HepG2 (cell line): ENCODE data around the gene SEMA5B. TPM values are rescaled to one million over a fixed set of nuclear protein-coding genes. Genes with fewer than 3 reads are reported as not detected.

ENCODE experiments used
- AGO1 ChIP-seq: fragments of 200-400 bp; formaldehyde crosslinking; IDR thresholded peaks from 2 replicates; pipeline ENCODE4 v1.6.1; 2017; ENCODE audit warnings: mild to moderate bottlenecking, low read depth, low read length, moderate library complexity; ENCODE audit not compliant: poor library complexity, severe bottlenecking
- ATF7-NPFF ChIP-seq: sonication (generic); formaldehyde crosslinking; IDR thresholded peaks from 2 replicates; pipeline ENCODE4 v1.8.1; 2023; ENCODE audit warnings: mild to moderate bottlenecking, low read depth, missing genetic modification reagents, moderate library complexity
- CBX2 ChIP-seq, 2 experiments: fragments of 200-600 bp in 1 of 2; sonication (generic); formaldehyde crosslinking in 1 of 2; IDR thresholded peaks; 2 replicates each; pipeline versions ENCODE4 v1.7.0 to v1.8.1; 2018 to 2022; ENCODE audit warnings: low read depth in 2 of 2, low read length in 1 of 2, mild to moderate bottlenecking in 1 of 2, missing genetic modification reagents in 1 of 2
- EED ChIP-seq: sonication (generic); formaldehyde crosslinking; IDR thresholded peaks from 2 replicates; pipeline ENCODE4 v1.5.0; 2020; ENCODE audit warnings: mild to moderate bottlenecking, missing genetic modification reagents
- ESRRA ChIP-seq: sonication (generic); formaldehyde crosslinking; IDR thresholded peaks from 2 replicates; pipeline ENCODE4 v1.5.1; 2020; ENCODE audit warnings: mild to moderate bottlenecking, low read depth, missing genetic modification reagents
- HNF4A ChIP-seq: sonication (generic); formaldehyde crosslinking; IDR thresholded peaks from 2 replicates; pipeline ENCODE4 v1.4.0; 2020; ENCODE audit warnings: missing genetic modification reagents
- NKX3-1 ChIP-seq: sonication (generic); formaldehyde crosslinking; IDR thresholded peaks from 2 replicates; pipeline ENCODE4 v1.5.0; 2020; ENCODE audit warnings: missing genetic modification reagents
- PRDM10 ChIP-seq: sonication (generic); formaldehyde crosslinking; IDR thresholded peaks from 2 replicates; pipeline ENCODE4 v1.4.0; 2020; ENCODE audit warnings: low read depth, missing genetic modification reagents
- SPEN ChIP-seq: sonication (generic); formaldehyde crosslinking; IDR thresholded peaks from 2 replicates; pipeline ENCODE4 v1.5.1; 2020; ENCODE audit warnings: low read depth, mild to moderate bottlenecking, missing genetic modification reagents
- THRA ChIP-seq: sonication (generic); formaldehyde crosslinking; IDR thresholded peaks from 2 replicates; pipeline ENCODE4 v1.4.0; 2020; ENCODE audit warnings: missing genetic modification reagents, borderline replicate concordance
- ZBTB7B ChIP-seq: sonication (generic); formaldehyde crosslinking; IDR thresholded peaks from 2 replicates; pipeline ENCODE4 v1.4.0; 2020; ENCODE audit warnings: missing genetic modification reagents
- ZNF446 ChIP-seq: sonication (generic); formaldehyde crosslinking; IDR thresholded peaks from 2 replicates; pipeline ENCODE4 v1.5.0; 2020; ENCODE audit warnings: mild to moderate bottlenecking, missing genetic modification reagents
- ZNF646 ChIP-seq: sonication (generic); formaldehyde crosslinking; IDR thresholded peaks from 2 replicates; pipeline ENCODE4 v1.9.0; 2021; ENCODE audit warnings: mild to moderate bottlenecking, missing genetic modification reagents
- ZNF720 ChIP-seq: sonication (generic); formaldehyde crosslinking; IDR thresholded peaks from 2 replicates; pipeline ENCODE4 v1.4.0; 2020; ENCODE audit warnings: missing genetic modification reagents
- ZNF891 ChIP-seq: sonication (generic); formaldehyde crosslinking; IDR thresholded peaks from 2 replicates; pipeline ENCODE4 v1.5.0; 2020; ENCODE audit warnings: mild to moderate bottlenecking, missing genetic modification reagents
- ZSCAN21 ChIP-seq: sonication (generic); formaldehyde crosslinking; IDR thresholded peaks from 2 replicates; pipeline ENCODE4 v1.8.0; 2022; ENCODE audit warnings: mild to moderate bottlenecking, missing genetic modification reagents, moderate library complexity, borderline replicate concordance
- polyA plus RNA-seq, 8 experiments: library from polyadenylated mRNA; depleted of rRNA in 3 of 8; stranded (reverse) in 7 of 8; unstranded in 1 of 8; fragments of >200 nt; fragmentation: Illumina TruSeq in 4 of 8; extraction: Trizol in 4 of 8; gene quantifications; 2 replicates each; pipeline versions ENCODE4 v1.2.1 to v1.2.3, GENCODE V29; 2011 to 2016; ENCODE audit warnings: low read depth in 4 of 8, missing spikeins in 1 of 8, mixed read lengths in 1 of 8; ENCODE audit not compliant: insufficient read depth in 1 of 8
- total RNA-seq, 5 experiments: library from RNA; depleted of rRNA; stranded (reverse); fragments of >200 nt; fragmentation: Illumina TruSeq; extraction: Trizol; gene quantifications; 2 replicates each; pipeline ENCODE4 v1.2.3, GENCODE V29; 2016; ENCODE audit warnings: low read depth in 1 of 5

SEMA5B gene
- total and polyA plus RNA-seq, 2 of the 13 experiments (the other 11 are each of a cell fraction or from before 2014, with no cell fraction given) = not detected

DNA sequence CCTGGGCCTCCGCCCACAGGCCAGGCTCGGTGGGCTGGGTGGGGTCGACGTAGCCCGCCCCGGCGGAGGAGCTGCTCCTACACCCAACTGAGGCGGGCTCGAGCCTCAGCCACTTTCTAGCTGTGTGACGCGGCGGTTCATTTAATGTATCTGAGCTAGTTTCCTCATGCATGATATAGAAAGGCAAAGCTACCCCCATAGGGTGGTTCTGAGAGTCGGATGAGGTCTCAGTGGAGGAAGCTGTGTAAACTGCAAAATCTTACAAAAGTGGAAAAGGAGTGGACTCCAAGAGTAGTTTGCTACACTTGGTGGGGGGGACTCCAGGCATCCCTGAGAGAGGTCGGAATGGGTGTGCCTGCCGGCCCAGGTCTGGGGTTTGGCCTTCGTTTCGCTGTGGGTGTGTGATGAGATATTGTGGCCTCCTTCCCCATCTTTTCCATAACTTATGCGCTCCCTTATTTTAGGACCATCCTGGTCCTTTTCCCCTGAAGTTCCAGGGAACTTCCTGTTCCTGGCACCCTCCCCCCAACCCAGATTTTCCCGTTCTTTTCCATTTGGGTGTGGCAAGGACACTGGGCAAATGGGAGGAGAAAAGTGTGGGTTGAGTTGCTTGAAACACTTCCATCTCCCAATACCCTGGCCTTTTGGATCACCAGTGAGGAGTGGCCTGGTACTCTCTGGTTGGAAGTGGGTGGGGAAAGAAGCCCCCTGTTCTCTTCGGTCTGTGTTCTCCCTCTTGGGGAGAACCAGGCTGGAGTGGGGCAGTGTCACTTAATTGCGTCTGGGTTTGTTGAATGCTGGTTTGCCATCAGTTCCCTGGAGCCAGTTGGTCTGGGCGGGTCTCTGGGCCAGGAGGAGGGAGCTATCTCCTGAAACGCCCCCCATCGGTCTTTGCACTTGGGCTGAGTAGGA lies 40.4 kb upstream of the SEMA5B start (continued):
- TF ChIP-seq AGO1 = no peak
- no peak for TF ChIP-seq ZNF446 (CRISPR knock-in tag)
- no peak for TF ChIP-seq HNF4A
- 0 out of 2 replicates have a peak, but pooled peaks have one; percentile 29 for TF ChIP-seq PRDM10 (CRISPR knock-in tag)
- no peak for TF ChIP-seq ZSCAN21
- TF ChIP-seq ESRRA (CRISPR knock-in tag) = no peak
- TF ChIP-seq ZNF720 = no peak
- TF ChIP-seq THRA = no peak
- TF ChIP-seq CBX2 (IDR thresholded peaks at IDR 0.05; ENCODE audit: low read depth, low read length) = no peak
- TF ChIP-seq CBX2 (CRISPR knock-in tag; IDR thresholded peaks at IDR 0.05; ENCODE audit: low read depth) = no peak
- no peak; the same call in 1 of the 2 replicates for TF ChIP-seq ZBTB7B
- no peak for TF ChIP-seq ATF7-NPFF (CRISPR knock-in tag)
- no peak for TF ChIP-seq ZNF646
- no peak for TF ChIP-seq ZNF891
- TF ChIP-seq SPEN (CRISPR knock-in tag) = 0 out of 2 replicates have a peak, but pooled peaks have one; percentile 43
- peak; percentile 5; the same call in 1 of the 2 replicates for TF ChIP-seq EED (CRISPR knock-in tag)
- TF ChIP-seq NKX3-1 (CRISPR knock-in tag) = no peak
